Lower lobe of right lung (tissue), 2 donors: Measurements from ENCODE around the gene ADAMTS20. TPM values are rescaled to one million over a fixed set of nuclear protein-coding genes. Genes with fewer than 3 reads are reported as not detected.

Experiments used
- ATAC-seq, 2 donors: fragments of 200-7000 bp; cut with Tn5 transposase; one replicate each; pipeline ENCODE4 v1.9.1; 2020 to 2022; ENCODE audit warnings: mild to moderate bottlenecking in 2 of 2, moderate library complexity in 2 of 2
- DNase-seq: peaks from one replicate; pipeline ENCODE4 v3.0.0-alpha.2; 2020
- H3K27ac ChIP-seq: fragments of 200-600 bp; one replicate; pipeline ENCODE4 v1.8.0; 2022
- H3K27me3 ChIP-seq: fragments of 200-600 bp; one replicate; pipeline ENCODE4 v1.8.0; 2022; ENCODE audit warnings: low read depth
- H3K36me3 ChIP-seq: fragments of 200-600 bp; one replicate; pipeline ENCODE4 v1.8.0; 2022; ENCODE audit warnings: mild to moderate bottlenecking
- H3K4me1 ChIP-seq: fragments of 200-600 bp; one replicate; pipeline ENCODE4 v1.8.0; 2022
- H3K4me3 ChIP-seq: fragments of 200-600 bp; one replicate; pipeline ENCODE4 v1.8.0; 2022; ENCODE audit warnings: mild to moderate bottlenecking
- H3K9me3 ChIP-seq: fragments of 200-600 bp; one replicate; pipeline ENCODE4 v1.8.0; 2022
- CTCF ChIP-seq: fragments of 200-600 bp; IDR thresholded peaks from one replicate; pipeline ENCODE4 v1.8.0; 2022; ENCODE audit warnings: antibody characterized with exemption, mild to moderate bottlenecking
- intact Hi-C: fragments of 100-400 bp; cut with DNase I; formaldehyde crosslinking; loops from one replicate; pipeline ENCODE4 v1.11.0; 2022
- total RNA-seq: library from RNA; stranded (reverse); fragmentation: NEBNext Ultra II Directional; extraction: Animal tissue kit (Norgen Biotek cat#: 25700); gene quantifications from one replicate; pipeline ENCODE4 v1.2.1, GENCODE V29; 2021
- donor health status: DM: no; HTN: yes; CAD: no; lungs with severe emphysema.

The ADAMTS20 gene
- total RNA-seq, 1 donor from 2014 or later: not detected

- Histone ChIP-seq H3K27me3 (no peaks in the 10 kb centered on the region), H3K27ac (no peak overlapping the region), H3K4me3 (no peak overlapping the region), H3K9me3 (no peaks in the 10 kb centered on the region), H3K36me3 (no peaks in the 10 kb centered on the region), H3K4me1 (no peaks in the 10 kb centered on the region)
- TF ChIP-seq CTCF: no peak
- no peak for DNase-seq
- ATAC-seq: no peak
- intact Hi-C loops: no loop called here
Measured at GRCh38 chr12:43325786-43326185, 226.2 kb downstream of the ADAMTS20 start.

- H3K9me3 ChIP-seq: no peaks in the 10 kb centered on the region
- H3K27ac ChIP-seq: no peak overlapping the region
- H3K4me3 ChIP-seq: no peak overlapping the region
- DNase-seq (no peak), ATAC-seq (no peak)
- H3K27me3 ChIP-seq: no peaks in the 10 kb centered on the region
- no peaks in the 10 kb centered on the region for H3K4me1 ChIP-seq
- no peaks in the 10 kb centered on the region for H3K36me3 ChIP-seq
- intact Hi-C loops: no loop called here
- no peak for TF ChIP-seq CTCF
Measured at GRCh38 chr12:43320281-43320680, 231.7 kb downstream of the ADAMTS20 start.

- H3K36me3 ChIP-seq: no peaks in the 10 kb centered on the region
- H3K27ac ChIP-seq: no peak overlapping the region
- DNase-seq (no peak), ATAC-seq (no peak)
- no peaks in the 10 kb centered on the region for H3K9me3 ChIP-seq
- TF ChIP-seq CTCF: no peak
- H3K27me3 ChIP-seq: no peaks in the 10 kb centered on the region
- intact Hi-C loops: no loop called here
- no peaks in the 10 kb centered on the region for H3K4me1 ChIP-seq
- H3K4me3 ChIP-seq: no peak overlapping the region
Measured at GRCh38 chr12:43318021-43318420, 234.0 kb downstream of the ADAMTS20 start.

- DNase-seq (no peak), ATAC-seq (no peak)
- no peak overlapping the region for H3K4me3 ChIP-seq
- H3K9me3 ChIP-seq: no peaks in the 10 kb centered on the region
- H3K36me3 ChIP-seq: no peaks in the 10 kb centered on the region
- H3K27me3 ChIP-seq: no peaks in the 10 kb centered on the region
- H3K4me1 ChIP-seq: no peaks in the 10 kb centered on the region
- no peak for TF ChIP-seq CTCF
- intact Hi-C loops: no loop called here
- H3K27ac ChIP-seq: no peak overlapping the region
Measured at GRCh38 chr12:43317156-43317555, 234.8 kb downstream of the ADAMTS20 start.

- intact Hi-C loops: no loop called here
- Histone ChIP-seq H3K4me1 (no peaks in the 10 kb centered on the region), H3K9me3 (no peaks in the 10 kb centered on the region), H3K27me3 (no peaks in the 10 kb centered on the region), H3K36me3 (no peaks in the 10 kb centered on the region), H3K4me3 (no peak overlapping the region), H3K27ac (no peak overlapping the region)
- ATAC-seq (no peak), DNase-seq (no peak)
- TF ChIP-seq CTCF: no peak
Measured at GRCh38 chr12:43316520-43316919, 235.5 kb downstream of the ADAMTS20 start.

- intact Hi-C loops: no loop called here
- no peaks in the 10 kb centered on the region for H3K4me1 ChIP-seq
- DNase-seq (no peak), ATAC-seq (no peak)
- H3K36me3 ChIP-seq: no peaks in the 10 kb centered on the region
- no peak overlapping the region for H3K4me3 ChIP-seq
- TF ChIP-seq CTCF: no peak
- H3K27me3 ChIP-seq: no peaks in the 10 kb centered on the region
- H3K9me3 ChIP-seq: no peaks in the 10 kb centered on the region
- no peak overlapping the region for H3K27ac ChIP-seq
Measured at GRCh38 chr12:43315961-43316360, 236.0 kb downstream of the ADAMTS20 start.
